ENCODE results near the gene KCNJ16.

- TF ChIP-seq POLR2AphosphoS5 (IDR thresholded peaks at IDR 0.05; ENCODE audit: low read depth, low read length) (no peak), CTCF (IDR thresholded peaks at IDR 0.05) (no peak), SIN3A (IDR thresholded peaks at IDR 0.05; ENCODE audit: borderline replicate concordance, insufficient read depth, low read depth, low read length) (no peak), REST (IDR thresholded peaks at IDR 0.05; ENCODE audit: insufficient read depth in 1 of 2, low read depth in 2 of 2, low read length in 1 of 2) (no peak), TCF7L2 (IDR thresholded peaks at IDR 0.05; ENCODE audit: low read depth, low read length) (no peak)
Observed at GRCh38 chr17:70098030-70098429, 23.0 kb downstream of the KCNJ16 start.
